MM.1S (cell line): Measurements from ENCODE around the gene FGD4.

ENCODE experiments used
- EZH2phosphoT487 ChIP-seq: fragments of 300-600 bp; sonication (generic); IDR thresholded peaks from 2 replicates; pipeline ENCODE4 v1.6.1; 2018; ENCODE audit warnings: antibody characterized with exemption, low read length
- TF ChIP-seq, protein P1 (sequence below): fragments of 300-600 bp; sonication (generic); IDR thresholded peaks from 2 replicates; pipeline ENCODE4 v1.5.1; 2016; ENCODE audit warnings: antibody characterized with exemption, low read length, mixed read lengths

DNA sequence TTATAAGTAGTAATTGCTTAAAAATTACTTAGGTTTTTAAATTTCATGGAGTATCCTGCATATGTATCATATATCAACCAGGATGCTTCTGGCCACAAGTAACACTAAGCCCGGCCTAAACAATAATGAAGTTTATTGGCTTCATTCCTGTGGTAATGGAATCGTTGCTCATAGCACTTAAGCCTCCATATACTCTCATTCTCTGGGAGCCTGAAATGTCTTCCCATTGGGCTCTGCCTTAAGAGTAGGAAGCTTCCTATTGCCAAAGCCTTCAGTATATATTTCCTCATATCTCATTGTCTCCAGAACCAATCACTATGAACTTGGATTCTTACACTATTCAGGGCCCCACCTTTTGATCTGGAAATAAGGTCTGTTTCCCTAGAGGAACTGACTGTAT is 195.9 kb downstream of the FGD4 start:
- TF ChIP-seq, protein P1, sequence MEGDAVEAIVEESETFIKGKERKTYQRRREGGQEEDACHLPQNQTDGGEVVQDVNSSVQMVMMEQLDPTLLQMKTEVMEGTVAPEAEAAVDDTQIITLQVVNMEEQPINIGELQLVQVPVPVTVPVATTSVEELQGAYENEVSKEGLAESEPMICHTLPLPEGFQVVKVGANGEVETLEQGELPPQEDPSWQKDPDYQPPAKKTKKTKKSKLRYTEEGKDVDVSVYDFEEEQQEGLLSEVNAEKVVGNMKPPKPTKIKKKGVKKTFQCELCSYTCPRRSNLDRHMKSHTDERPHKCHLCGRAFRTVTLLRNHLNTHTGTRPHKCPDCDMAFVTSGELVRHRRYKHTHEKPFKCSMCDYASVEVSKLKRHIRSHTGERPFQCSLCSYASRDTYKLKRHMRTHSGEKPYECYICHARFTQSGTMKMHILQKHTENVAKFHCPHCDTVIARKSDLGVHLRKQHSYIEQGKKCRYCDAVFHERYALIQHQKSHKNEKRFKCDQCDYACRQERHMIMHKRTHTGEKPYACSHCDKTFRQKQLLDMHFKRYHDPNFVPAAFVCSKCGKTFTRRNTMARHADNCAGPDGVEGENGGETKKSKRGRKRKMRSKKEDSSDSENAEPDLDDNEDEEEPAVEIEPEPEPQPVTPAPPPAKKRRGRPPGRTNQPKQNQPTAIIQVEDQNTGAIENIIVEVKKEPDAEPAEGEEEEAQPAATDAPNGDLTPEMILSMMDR, result no peak
- no peak for TF ChIP-seq EZH2phosphoT487
